Measurements from ENCODE around the gene KIAA1549. TPM values are rescaled to one million over a fixed set of nuclear protein-coding genes. Genes with fewer than 3 reads are reported as not detected.
A peak's percentile ranks its signal among the peaks of the same experiment; 100 is the strongest.

Gene KIAA1549
- total RNA-seq, 4 donors from 2014 or later = 0.11 to 2.1 (median 0.28) TPM

GRCh38 chr7:138999414-138999813 lies 18.2 kb upstream of the KIAA1549 start:
- no peak for TF ChIP-seq POLR2A (IDR thresholded peaks at IDR 0.05)
- no peak for TF ChIP-seq CTCF (IDR thresholded peaks at IDR 0.05)
- H3K4me1 ChIP-seq = no peaks in the 10 kb centered on the region
- H3K27me3 ChIP-seq = peaks cover 0 to 7% (median 0%) of the 10 kb centered on the region in 4 donors
- no peaks in the 10 kb centered on the region for H3K9me3 ChIP-seq
- no peak overlapping the region for H3K4me3 ChIP-seq
- H3K36me3 ChIP-seq = no peaks in the 10 kb centered on the region
- no peak for DNase-seq
- intact Hi-C loops (cut with DNase I) = no loop called here
- H3K27ac ChIP-seq = no peak overlapping the region
- 79 to 80% methylated on average over 3 of the region's 3 CpGs for WGBS, 2 donors

- DNase-seq = no peak
- Histone ChIP-seq H3K9me3 (peaks cover 0 to 4% (median 0%) of the 10 kb centered on the region in 3 donors), H3K36me3 (no peaks in the 10 kb centered on the region), H3K4me3 (no peak overlapping the region), H3K27me3 (peaks cover 0 to 10% (median 0%) of the 10 kb centered on the region in 4 donors), H3K27ac (no peak overlapping the region), H3K4me1 (no peaks in the 10 kb centered on the region)
- TF ChIP-seq POLR2A (IDR thresholded peaks at IDR 0.05) (no peak), CTCF (IDR thresholded peaks at IDR 0.05) (no peak)
- intact Hi-C loops (cut with DNase I) = no loop called here
- 69 to 71% methylated on average over 8 of the region's 8 CpGs for WGBS, 2 donors
These were observed 10.9 kb upstream of the KIAA1549 start for GRCh38 chr7:138992052-138992531.

GRCh38 chr7:138987686-138988085 lies 6.5 kb upstream of the KIAA1549 start:
- Histone ChIP-seq H3K9me3 (peaks cover 0 to 4% (median 0%) of the 10 kb centered on the region in 3 donors), H3K4me3 (no peak overlapping the region), H3K27ac (no peak overlapping the region), H3K27me3 (peaks cover 0 to 14% (median 0%) of the 10 kb centered on the region in 4 donors), H3K36me3 (no peaks in the 10 kb centered on the region), H3K4me1 (no peaks in the 10 kb centered on the region)
- no peak for DNase-seq
- intact Hi-C loops (cut with DNase I) = no loop called here
- no peak for TF ChIP-seq POLR2A (IDR thresholded peaks at IDR 0.05)
- TF ChIP-seq CTCF (IDR thresholded peaks at IDR 0.05) = no peak
- WGBS, 2 donors = 91 to 100% methylated on average over 1 of the region's 1 CpG

GRCh38 chr7:138982204-138982623 lies 1.0 kb upstream of the KIAA1549 start:
- H3K27me3 ChIP-seq = peaks cover 0 to 46% (median 0%) of the 10 kb centered on the region in 4 donors
- 19 to 31% methylated on average over 11 to 14 of the region's 14 CpGs for WGBS, 2 donors
- intact Hi-C loops (cut with DNase I) = no loop called here
- H3K4me1 ChIP-seq = peaks cover 6 to 24% (median 7%) of the 10 kb centered on the region in 3 donors
- peak overlapping the region in 3 of 4 donors; percentile 44 to 68 (median 59) for H3K4me3 ChIP-seq
- H3K9me3 ChIP-seq = no peaks in the 10 kb centered on the region
- H3K36me3 ChIP-seq = no peaks in the 10 kb centered on the region
- DNase-seq = no peak
- TF ChIP-seq CTCF (IDR thresholded peaks at IDR 0.05) = no peak
- no peak for TF ChIP-seq POLR2A (IDR thresholded peaks at IDR 0.05)
- H3K27ac ChIP-seq = no peak overlapping the region

- Histone ChIP-seq H3K9me3 (no peaks in the 10 kb centered on the region), H3K36me3 (no peaks in the 10 kb centered on the region), H3K4me3 (peak overlapping the region; percentile 25 to 68 (median 52)), H3K27me3 (peaks cover 0 to 46% (median 0%) of the 10 kb centered on the region in 4 donors), H3K27ac (peak overlapping the region in 1 of 4 donors; percentile 21), H3K4me1 (peaks cover 6 to 24% (median 7%) of the 10 kb centered on the region in 3 donors)
- intact Hi-C loops (cut with DNase I) = no loop called here
- TF ChIP-seq CTCF (IDR thresholded peaks at IDR 0.05) = no peak
- no peak for TF ChIP-seq POLR2A (IDR thresholded peaks at IDR 0.05)
- DNase-seq = no peak
- WGBS, 2 donors = 0 to 1% methylated on average over 27 to 28 of the region's 68 CpGs
These were observed 462 bp downstream of the KIAA1549 start for GRCh38 chr7:138980563-138981291.
